OCI-LY3 (cell line): ENCODE data around the gene VLDLR.

ENCODE experiments used
- CTCF ChIP-seq: fragments of 200-600, 300-600 bp; sonication (generic); IDR thresholded peaks from 2 replicates; pipeline ENCODE4 v1.5.1; 2014; ENCODE audit warnings: antibody characterized with exemption, low read length, low read depth
- EZH2phosphoT487 ChIP-seq: fragments of 200-600 bp; shearing (Covaris generic); IDR thresholded peaks from 2 replicates; pipeline ENCODE4 v1.6.1; 2018; ENCODE audit warnings: antibody characterized with exemption, mixed run types, low read depth

- TF ChIP-seq CTCF (no peak), EZH2phosphoT487 (no peak)
These were observed 69.6 kb downstream of the VLDLR start for GRCh38 chr9:2691212-2691611.
